Measurements from ENCODE around the gene GAREM1. TPM values are rescaled to one million over a fixed set of nuclear protein-coding genes. Genes with fewer than 3 reads are reported as not detected.

The GAREM1 gene
- total RNA-seq, 1 experiment from 2014 or later: 7.0 TPM

GRCh38 chr18:32333781-32334180 lies 136.9 kb downstream of the GAREM1 start:
- DNase-seq (ENCODE audit: low spot score) (no peak), ATAC-seq (peak; percentile 54)
- Mint-ChIP-seq H3K27me3 (ENCODE audit: low read depth) (no peaks in the 10 kb centered on the region), H3K36me3 (no peaks in the 10 kb centered on the region), H3K9me3 (0 out of 2 replicates have a peak, but pooled peaks cover under 1% of the 10 kb centered on the region), H3K4me1 (peaks cover 9% of the 10 kb centered on the region), H3K4me3 (no peak overlapping the region), H3K27ac (no peak overlapping the region)
- TF ChIP-seq GRHL2 (CRISPR knock-in tag; IDR thresholded peaks at IDR 0.05; ENCODE audit: insufficient replicate concordance, severe bottlenecking) (no peak), ZBTB21 (CRISPR knock-in tag; IDR thresholded peaks at IDR 0.05; ENCODE audit: borderline replicate concordance) (no peak), RORB (CRISPR knock-in tag; IDR thresholded peaks at IDR 0.05) (no peak), GTF2I (CRISPR knock-in tag; conservative IDR thresholded peaks at IDR 0.05) (no peak), ZNF671 (CRISPR knock-in tag; IDR thresholded peaks at IDR 0.05) (no peak), ZNF121 (CRISPR knock-in tag; IDR thresholded peaks at IDR 0.05) (no peak), TP53 (CRISPR knock-in tag; IDR thresholded peaks at IDR 0.05) (no peak), ZNF425 (CRISPR knock-in tag; conservative IDR thresholded peaks at IDR 0.05) (no peak), ZNF416 (CRISPR knock-in tag; IDR thresholded peaks at IDR 0.05) (no peak), NFYB (CRISPR knock-in tag; conservative IDR thresholded peaks at IDR 0.05; ENCODE audit: low read depth) (no peak), TEAD1 (CRISPR knock-in tag; IDR thresholded peaks at IDR 0.05) (no peak), ZNF317 (CRISPR knock-in tag; IDR thresholded peaks at IDR 0.05; ENCODE audit: borderline replicate concordance, low read depth) (no peak), ZNF396 (CRISPR knock-in tag; IDR thresholded peaks at IDR 0.05; ENCODE audit: borderline replicate concordance) (no peak)
- ChIA-PET POLR2A (no interaction called here), CTCF (interaction anchor here (1.5 to 2.3 kb wide), 2 partner anchors 24 to 44 kb away, joined by 3 to 7 read pairs; no protein-coding TSS in a partner anchor)

- TF ChIP-seq ATF3 (CRISPR knock-in tag; conservative IDR thresholded peaks at IDR 0.05) (no peak), ZSCAN18 (CRISPR knock-in tag; IDR thresholded peaks at IDR 0.05) (no peak), CTCF (IDR thresholded peaks at IDR 0.05) (no peak), ZNF512 (CRISPR knock-in tag; IDR thresholded peaks at IDR 0.05; ENCODE audit: borderline replicate concordance) (no peak), GTF2I (CRISPR knock-in tag; conservative IDR thresholded peaks at IDR 0.05) (no peak), FOXP4 (CRISPR knock-in tag; IDR thresholded peaks at IDR 0.05) (no peak)
- Mint-ChIP-seq H3K4me3 (no peak overlapping the region), H3K36me3 (no peaks in the 10 kb centered on the region), H3K27ac (no peak overlapping the region), H3K4me1 (peaks cover 6% of the 10 kb centered on the region), H3K9me3 (0 out of 2 replicates have a peak, but pooled peaks cover 3% of the 10 kb centered on the region), H3K27me3 (ENCODE audit: low read depth) (no peaks in the 10 kb centered on the region)
- ATAC-seq: no peak
- CTCF ChIA-PET: interaction anchor here (2.3 kb wide), 1 partner anchor 43 kb away, joined by 7 read pairs; no protein-coding TSS in a partner anchor
- POLR2A ChIA-PET: no interaction called here
- DNase-seq (ENCODE audit: low spot score): no peak
Observed at GRCh38 chr18:32332708-32333107, 138.0 kb downstream of the GAREM1 start.
